Measurements from ENCODE around the gene CHCHD4. TPM values are rescaled to one million over a fixed set of nuclear protein-coding genes. Genes with fewer than 3 reads are reported as not detected.

CHCHD4 gene
- total and polyA plus RNA-seq, 3 donors from 2014 or later = 13.3 to 19.1 (median 15.7) TPM

- peaks cover 2% of the 10 kb centered on the region for H3K4me1 ChIP-seq
- intact Hi-C loops (cut with DNase I; ENCODE audit: low total_unique reads) = no loop called here
- H3K9me3 ChIP-seq = no peaks in the 10 kb centered on the region
- no peak for TF ChIP-seq POLR2A (IDR thresholded peaks at IDR 0.05)
- TF ChIP-seq, protein P1, sequence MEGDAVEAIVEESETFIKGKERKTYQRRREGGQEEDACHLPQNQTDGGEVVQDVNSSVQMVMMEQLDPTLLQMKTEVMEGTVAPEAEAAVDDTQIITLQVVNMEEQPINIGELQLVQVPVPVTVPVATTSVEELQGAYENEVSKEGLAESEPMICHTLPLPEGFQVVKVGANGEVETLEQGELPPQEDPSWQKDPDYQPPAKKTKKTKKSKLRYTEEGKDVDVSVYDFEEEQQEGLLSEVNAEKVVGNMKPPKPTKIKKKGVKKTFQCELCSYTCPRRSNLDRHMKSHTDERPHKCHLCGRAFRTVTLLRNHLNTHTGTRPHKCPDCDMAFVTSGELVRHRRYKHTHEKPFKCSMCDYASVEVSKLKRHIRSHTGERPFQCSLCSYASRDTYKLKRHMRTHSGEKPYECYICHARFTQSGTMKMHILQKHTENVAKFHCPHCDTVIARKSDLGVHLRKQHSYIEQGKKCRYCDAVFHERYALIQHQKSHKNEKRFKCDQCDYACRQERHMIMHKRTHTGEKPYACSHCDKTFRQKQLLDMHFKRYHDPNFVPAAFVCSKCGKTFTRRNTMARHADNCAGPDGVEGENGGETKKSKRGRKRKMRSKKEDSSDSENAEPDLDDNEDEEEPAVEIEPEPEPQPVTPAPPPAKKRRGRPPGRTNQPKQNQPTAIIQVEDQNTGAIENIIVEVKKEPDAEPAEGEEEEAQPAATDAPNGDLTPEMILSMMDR (IDR thresholded peaks at IDR 0.05) = no peak
- DNase-seq = no peak
- H3K27ac ChIP-seq = no peak overlapping the region
- WGBS, 2 donors = 98% methylated on average over 6 to 8 of the region's 8 CpGs
- no peak overlapping the region for H3K4me3 ChIP-seq
- no peaks in the 10 kb centered on the region for H3K27me3 ChIP-seq
- H3K36me3 ChIP-seq (ENCODE audit: low read depth, missing control alignments) = peaks cover 6% of the 10 kb centered on the region
These were observed 7.5 kb upstream of the CHCHD4 start for GRCh38 chr3:14132120-14132519.

DNA sequence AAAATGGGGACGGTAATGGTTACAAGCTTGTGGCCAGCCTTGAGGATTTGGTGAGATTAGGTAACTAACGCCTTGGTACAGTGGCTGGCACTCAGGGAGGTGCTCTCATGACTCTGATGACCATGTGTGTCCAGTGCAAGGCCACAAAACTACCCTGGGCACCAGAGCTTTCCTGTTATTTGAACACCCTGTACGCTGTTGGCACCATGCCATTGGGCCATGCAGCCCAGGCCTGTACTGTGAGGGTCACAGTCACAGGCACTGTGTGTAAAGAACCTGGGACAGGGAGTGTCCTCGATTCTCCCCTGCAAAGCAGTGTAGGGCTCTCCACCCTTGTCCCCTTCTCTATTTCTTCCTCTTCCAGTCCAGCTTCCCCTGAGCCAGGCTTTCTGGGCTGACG lies 6.5 kb upstream of the CHCHD4 start:
- TF ChIP-seq, protein P1 (IDR thresholded peaks at IDR 0.05) = no peak
- no peak for TF ChIP-seq POLR2A (IDR thresholded peaks at IDR 0.05)
- no peaks in the 10 kb centered on the region for H3K27me3 ChIP-seq
- peaks cover 6% of the 10 kb centered on the region for H3K36me3 ChIP-seq (ENCODE audit: low read depth, missing control alignments)
- H3K9me3 ChIP-seq = no peaks in the 10 kb centered on the region
- no peak for DNase-seq
- H3K4me1 ChIP-seq = peaks cover 10% of the 10 kb centered on the region
- no peak overlapping the region for H3K4me3 ChIP-seq
- intact Hi-C loops (cut with DNase I; ENCODE audit: low total_unique reads) = no loop called here
- WGBS, 2 donors = 77 to 94% methylated on average over 4 to 5 of the region's 5 CpGs
- no peak overlapping the region for H3K27ac ChIP-seq

DNA sequence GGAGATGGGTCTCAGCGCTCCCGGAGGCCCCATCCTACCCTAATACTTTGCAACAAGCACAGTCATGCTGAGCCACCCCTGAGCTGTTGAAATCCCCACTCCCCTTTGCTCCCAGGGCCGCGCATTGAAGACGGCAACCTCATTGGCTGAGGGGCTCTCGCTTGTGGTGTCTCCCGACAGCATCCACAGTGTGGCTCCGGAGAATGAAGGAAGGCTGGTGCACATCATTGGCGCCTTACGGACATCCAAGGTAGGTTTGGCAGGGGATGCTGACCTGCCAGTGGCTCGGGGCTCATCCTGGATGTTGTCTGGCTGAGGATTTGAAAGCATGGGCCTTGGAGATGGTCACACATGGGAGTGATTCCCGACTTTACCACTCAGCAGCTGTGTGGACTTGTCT lies 6.0 kb upstream of the CHCHD4 start:
- Histone ChIP-seq H3K4me3 (no peak overlapping the region), H3K9me3 (no peaks in the 10 kb centered on the region), H3K36me3 (ENCODE audit: low read depth, missing control alignments) (peaks cover 6% of the 10 kb centered on the region), H3K4me1 (peaks cover 14% of the 10 kb centered on the region), H3K27ac (no peak overlapping the region), H3K27me3 (no peaks in the 10 kb centered on the region)
- TF ChIP-seq POLR2A (IDR thresholded peaks at IDR 0.05) = no peak
- TF ChIP-seq, protein P1 (IDR thresholded peaks at IDR 0.05) = no peak
- no peak for DNase-seq
- intact Hi-C loops (cut with DNase I; ENCODE audit: low total_unique reads) = no loop called here
- 89 to 92% methylated on average over 3 to 12 of the region's 12 CpGs for WGBS, 2 donors

DNA sequence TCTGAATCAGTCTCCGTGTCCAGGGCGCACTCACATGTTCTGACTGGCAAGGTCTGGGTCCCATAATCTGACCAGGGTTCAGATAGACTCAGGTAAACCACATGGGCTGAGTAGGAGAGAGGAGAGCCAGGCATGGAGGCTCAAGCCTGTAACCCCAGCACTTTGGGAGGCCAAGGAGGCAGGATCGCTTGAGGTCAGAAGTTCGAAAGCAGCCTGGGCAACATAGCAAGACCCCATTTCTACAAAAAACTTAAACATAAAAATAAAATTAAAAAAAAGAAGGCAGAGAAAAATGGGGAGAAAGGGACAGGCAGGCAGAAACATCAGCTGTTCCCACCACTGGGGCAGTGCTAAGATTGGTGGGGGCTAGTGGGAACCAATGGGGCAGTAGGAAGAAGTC lies 5.6 kb upstream of the CHCHD4 start:
- peaks cover 6% of the 10 kb centered on the region for H3K36me3 ChIP-seq (ENCODE audit: low read depth, missing control alignments)

DNA sequence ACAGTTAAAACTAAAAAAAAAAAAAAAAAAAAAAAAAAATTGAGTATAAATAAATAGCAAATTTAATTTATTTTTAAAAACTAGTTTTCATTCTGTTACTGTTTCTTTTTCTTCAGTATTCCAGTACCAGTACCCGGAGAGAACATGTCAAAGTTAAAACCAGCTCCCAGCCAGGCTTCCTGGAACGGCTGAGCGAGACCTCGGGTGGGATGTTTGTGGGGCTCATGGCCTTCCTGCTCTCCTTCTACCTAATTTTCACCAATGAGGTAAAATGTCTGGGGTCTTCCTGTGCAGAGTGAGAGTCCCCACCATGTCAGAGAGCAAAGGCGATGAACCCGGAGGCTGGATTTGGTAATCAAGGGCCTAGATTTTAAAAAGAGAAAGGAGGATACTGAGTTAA lies 4.6 kb upstream of the CHCHD4 start:
- peaks cover 14% of the 10 kb centered on the region for H3K4me1 ChIP-seq
- WGBS, 2 donors = 95 to 97% methylated on average over 6 of the region's 6 CpGs
- H3K27me3 ChIP-seq = no peaks in the 10 kb centered on the region
- H3K27ac ChIP-seq = no peak overlapping the region
- intact Hi-C loops (cut with DNase I; ENCODE audit: low total_unique reads) = loop anchor here (5.0 kb wide), 1 partner anchor 53 kb away; no protein-coding TSS in a partner anchor
- no peak for DNase-seq
- TF ChIP-seq, protein P1 (IDR thresholded peaks at IDR 0.05) = no peak
- no peak for TF ChIP-seq POLR2A (IDR thresholded peaks at IDR 0.05)
- no peak overlapping the region for H3K4me3 ChIP-seq
- H3K9me3 ChIP-seq = no peaks in the 10 kb centered on the region
- H3K36me3 ChIP-seq (ENCODE audit: low read depth, missing control alignments) = peaks cover 6% of the 10 kb centered on the region

More for the DNA sequence above, 5.6 kb upstream of the CHCHD4 start:
- H3K9me3 ChIP-seq = no peaks in the 10 kb centered on the region
- no peaks in the 10 kb centered on the region for H3K27me3 ChIP-seq
- no peak overlapping the region for H3K27ac ChIP-seq
- DNase-seq = no peak
- intact Hi-C loops (cut with DNase I; ENCODE audit: low total_unique reads) = no loop called here
- WGBS, 2 donors = 96 to 100% methylated on average over 4 of the region's 4 CpGs
- peaks cover 14% of the 10 kb centered on the region for H3K4me1 ChIP-seq
- no peak for TF ChIP-seq POLR2A (IDR thresholded peaks at IDR 0.05)
- TF ChIP-seq, protein P1 (IDR thresholded peaks at IDR 0.05) = no peak
- H3K4me3 ChIP-seq = no peak overlapping the region

Data from testis (tissue), 3 donors.